HCT116 (cell line): ENCODE data around the gene NPS. TPM values are rescaled to one million over a fixed set of nuclear protein-coding genes. Genes with fewer than 3 reads are reported as not detected.

ENCODE experiments used
- ATAC-seq: fragments of 200-7000 bp; cut with Tn5 transposase; 2 replicates; pipeline ENCODE4 v1.9.1; 2020; ENCODE audit warnings: mild to moderate bottlenecking, moderate library complexity
- BruUV-seq: library from RNA; stranded (reverse); fragments of 400-500 nt; replicated peaks from 2 replicates; lab custom pipeline; 2021; lab: Mats Ljungman, UMichigan
- CTCF ChIA-PET: fragments of 300-600 bp; sonication (Branson Sonifier 250); formaldehyde crosslinking; loops from one replicate; lab custom pipeline; 2021; ENCODE audit warnings: antibody characterized with exemption; lab: Charles Lee
- POLR2A ChIA-PET: fragments of 300-600, 350-600 bp; sonication (Branson Sonifier 250); formaldehyde crosslinking; loops from one replicate; lab custom pipeline; 2021; ENCODE audit warnings: antibody characterized with exemption; lab: Charles Lee
- RAD21 ChIA-PET, 2 experiments: fragments of 300-600 bp; sonication (Branson Sonifier 250); formaldehyde crosslinking; loops; one replicate each; lab custom pipeline; 2023; ENCODE audit warnings: low total read pairs in 2 of 2; ENCODE audit not compliant: uncharacterized antibody in 2 of 2, unreplicated experiment in 2 of 2, low non-redundant PET in 1 of 2; lab: Charles Lee
- DNase-seq: peaks from one replicate; pipeline ENCODE4 v3.0.0-alpha.2; 2010; ENCODE audit warnings: low read depth, low spot score
- H2AFZ ChIP-seq: fragments of 200-600 bp; shearing (Covaris generic), sonication (generic); 2 replicates; pipeline ENCODE4 v1.6.1; 2017; ENCODE audit warnings: low read depth, mixed run types, mixed read lengths, antibody characterized with exemption, low read length; ENCODE audit not compliant: poor library complexity, severe bottlenecking
- H3K27ac ChIP-seq: 2 replicates; pipeline ENCODE4 v1.5.1; 2012; ENCODE audit warnings: low read depth, low read length
- H3K27me3 ChIP-seq: fragments of 200-600 bp; sonication (generic); 2 replicates; pipeline ENCODE4 v1.6.1; 2016; ENCODE audit warnings: mixed run types, low read length, mixed read lengths; ENCODE audit not compliant: insufficient read depth
- H3K36me3 ChIP-seq, 2 experiments: fragments of 200-500 bp in 1 of 2; fragments of 200-600 bp in 1 of 2; sonication (Bioruptor generic) in 1 of 2; sonication (generic) in 1 of 2; 2 replicates each; pipeline versions ENCODE4 v1.5.1 to v1.6.1; 2014 to 2016; ENCODE audit warnings: low read length in 2 of 2, inconsistent platforms in 1 of 2, mixed read lengths in 1 of 2, mixed run types in 1 of 2; ENCODE audit not compliant: insufficient read depth in 2 of 2, control insufficient read depth in 1 of 2
- H3K4me1 ChIP-seq, 2 experiments: fragments of 200-600 bp in 1 of 2; sonication (generic) in 1 of 2; 2 replicates each; pipeline versions ENCODE4 v1.5.1 to v1.6.1; 2012 to 2017; ENCODE audit warnings: low read length in 2 of 2, inconsistent platforms in 1 of 2, mild to moderate bottlenecking in 1 of 2, mixed read lengths in 1 of 2, mixed run types in 1 of 2, moderate library complexity in 1 of 2; ENCODE audit not compliant: insufficient read depth in 2 of 2, control insufficient read depth in 1 of 2
- H3K4me2 ChIP-seq: fragments of 200-600 bp; sonication (generic); 2 replicates; pipeline ENCODE4 v1.6.1; 2017; ENCODE audit warnings: mixed run types, low read length, mixed read lengths
- H3K4me3 ChIP-seq, 2 experiments: fragments of 200-600 bp in 1 of 2; sonication (generic) in 1 of 2; replicated peaks in 1 of 2; 2 replicates each; pipeline ENCODE4 v1.5.1; 2011 to 2016; ENCODE audit warnings: low read length in 2 of 2, control low read depth in 1 of 2, low read depth in 1 of 2, mild to moderate bottlenecking in 1 of 2, mixed read lengths in 1 of 2, mixed run types in 1 of 2
- H3K79me2 ChIP-seq: fragments of 200-600 bp; sonication (generic); 2 replicates; pipeline ENCODE4 v1.6.1; 2017; ENCODE audit warnings: mild to moderate bottlenecking, mixed run types, low read length, moderate library complexity, mixed read lengths; ENCODE audit not compliant: insufficient read depth
- H3K9ac ChIP-seq: fragments of 200-600 bp; sonication (generic); 2 replicates; pipeline ENCODE4 v1.6.1; 2016; ENCODE audit warnings: low read length, mixed read lengths
- H3K9me2 ChIP-seq: fragments of 200-600 bp; sonication (generic), shearing (Covaris generic); 2 replicates; pipeline ENCODE4 v1.6.1; 2017; ENCODE audit warnings: mixed run types, mild to moderate bottlenecking, moderate library complexity; ENCODE audit not compliant: insufficient read depth
- H3K9me3 ChIP-seq, 2 experiments: fragments of 200-500 bp in 1 of 2; fragments of 200-600 bp in 1 of 2; sonication (Bioruptor generic) in 1 of 2; sonication (generic) in 1 of 2; 2 replicates each; pipeline ENCODE4 v1.6.1; 2014 to 2017; ENCODE audit warnings: low read length in 2 of 2, mixed read lengths in 2 of 2, inconsistent platforms in 1 of 2, low read depth in 1 of 2, mild to moderate bottlenecking in 1 of 2, mixed run types in 1 of 2, moderate library complexity in 1 of 2; ENCODE audit not compliant: control insufficient read depth in 1 of 2, insufficient read depth in 1 of 2
- H4K20me1 ChIP-seq: fragments of 200-600 bp; sonication (generic), shearing (Covaris generic); 2 replicates; pipeline ENCODE4 v1.6.1; 2017; ENCODE audit warnings: mixed run types, mild to moderate bottlenecking, moderate library complexity; ENCODE audit not compliant: insufficient read depth
- ATF3 ChIP-seq: IDR thresholded peaks from 2 replicates; pipeline ENCODE4 v1.6.1; 2012
- CBX3 ChIP-seq: IDR thresholded peaks from 2 replicates; pipeline ENCODE4 v1.6.1; 2012; ENCODE audit warnings: low read depth
- CEBPB ChIP-seq: IDR thresholded peaks from 2 replicates; pipeline ENCODE4 v1.6.1; 2012; ENCODE audit warnings: low read depth
- CTCF ChIP-seq, 3 experiments: fragments of 200-600 bp in 1 of 3; sonication (generic) in 1 of 3; IDR thresholded peaks in 2 of 3; conservative IDR thresholded peaks in 1 of 3; 2 replicates each; pipeline ENCODE4 v1.5.1; 2012 to 2017; ENCODE audit warnings: low read depth in 2 of 3, low read length in 2 of 3, antibody characterized with exemption in 1 of 3, borderline replicate concordance in 1 of 3, control low read depth in 1 of 3, mild to moderate bottlenecking in 1 of 3, mixed read lengths in 1 of 3, mixed run types in 1 of 3, moderate library complexity in 1 of 3; ENCODE audit not compliant: insufficient read depth in 1 of 3
- EGR1 ChIP-seq: IDR thresholded peaks from 2 replicates; pipeline ENCODE4 v1.6.1; 2012; ENCODE audit warnings: low read depth
- ELF1 ChIP-seq: IDR thresholded peaks from 2 replicates; pipeline ENCODE4 v1.6.1; 2012; ENCODE audit warnings: low read depth, borderline replicate concordance
- EZH2 ChIP-seq: fragments of 200-600 bp; sonication (generic); IDR thresholded peaks from 2 replicates; pipeline ENCODE4 v1.6.1; 2017; ENCODE audit warnings: antibody characterized with exemption, mixed run types
- EZH2phosphoT487 ChIP-seq: fragments of 200-600 bp; IDR thresholded peaks from 2 replicates; pipeline ENCODE4 v1.6.1; 2018; ENCODE audit warnings: antibody characterized with exemption, borderline replicate concordance
- FOSL1 ChIP-seq: IDR thresholded peaks from 2 replicates; pipeline ENCODE4 v1.6.1; 2012; ENCODE audit warnings: low read depth
- JUND ChIP-seq: IDR thresholded peaks from 2 replicates; pipeline ENCODE4 v1.6.1; 2012
- POLR2A ChIP-seq: IDR thresholded peaks from 2 replicates; pipeline ENCODE4 v1.7.0; 2011; ENCODE audit warnings: borderline replicate concordance; ENCODE audit not compliant: insufficient read depth, insufficient read length; ENCODE audit errors: extremely low read depth
- POLR2AphosphoS5 ChIP-seq: IDR thresholded peaks from 2 replicates; pipeline ENCODE4 v1.6.1; 2011; ENCODE audit warnings: mild to moderate bottlenecking, low read depth, low read length, moderate library complexity
- RAD21 ChIP-seq: IDR thresholded peaks from 2 replicates; pipeline ENCODE4 v1.6.1; 2012; ENCODE audit warnings: low read depth, mild to moderate bottlenecking
- SIN3A ChIP-seq: IDR thresholded peaks from 2 replicates; pipeline ENCODE4 v1.6.1; 2012; ENCODE audit warnings: low read depth
- SP1 ChIP-seq: IDR thresholded peaks from 2 replicates; pipeline ENCODE4 v1.6.1; 2012; ENCODE audit warnings: low read depth
- SRF ChIP-seq: IDR thresholded peaks from 2 replicates; pipeline ENCODE4 v1.6.1; 2012; ENCODE audit warnings: low read depth
- TCF7L2 ChIP-seq: IDR thresholded peaks from 2 replicates; pipeline ENCODE4 v1.7.0; 2011; ENCODE audit warnings: borderline replicate concordance, inconsistent platforms; ENCODE audit not compliant: insufficient read depth, insufficient read length; ENCODE audit errors: extremely low read depth
- YY1 ChIP-seq: IDR thresholded peaks from 2 replicates; pipeline ENCODE4 v1.6.1; 2011; ENCODE audit warnings: low read length, low read depth, moderate library complexity, mild to moderate bottlenecking; ENCODE audit not compliant: insufficient replicate concordance; ENCODE audit errors: extremely low read depth
- ZFX ChIP-seq: fragments of 450-650 bp; IDR thresholded peaks from 2 replicates; pipeline ENCODE4 v1.6.1; 2017
- ZNF274 ChIP-seq: fragments of 200-500 bp; sonication (Bioruptor generic); IDR thresholded peaks from 2 replicates; pipeline ENCODE4 v1.6.1; 2014; ENCODE audit warnings: mild to moderate bottlenecking, low read depth, low read length, inconsistent platforms
- intact Hi-C: fragments of 100-400 bp; cut with micrococcal nuclease; formaldehyde crosslinking; loops from 2 replicates; pipeline ENCODE4 v1.10.0; 2022
- total RNA-seq: library from RNA; stranded (reverse); gene quantifications from one replicate; pipeline ENCODE4 v1.2.1, GENCODE V29; 2021; ENCODE audit not compliant: unreplicated experiment

Gene NPS
- total RNA-seq, 1 experiment from 2014 or later: not detected

- H3K27me3 ChIP-seq: peaks cover 41% of the 10 kb centered on the region
- TF ChIP-seq POLR2A: no peak
- no peak for TF ChIP-seq FOSL1
- no peak for TF ChIP-seq SRF
- TF ChIP-seq POLR2AphosphoS5: no peak
- TF ChIP-seq ZFX: no peak
- TF ChIP-seq EGR1: no peak
- no peak for TF ChIP-seq TCF7L2
- no peak for TF ChIP-seq ATF3
- no peak for TF ChIP-seq EZH2phosphoT487
- TF ChIP-seq RAD21: no peak
- TF ChIP-seq YY1: no peak
- no peak for TF ChIP-seq JUND
- TF ChIP-seq CEBPB: no peak
- TF ChIP-seq SP1: no peak
- TF ChIP-seq CTCF (IDR thresholded peaks at IDR 0.05 in 2 of 3, conservative IDR thresholded peaks at IDR 0.05 in 1 of 3; ENCODE audit: borderline replicate concordance in 1 of 3, insufficient read depth in 1 of 3, low read depth in 2 of 3, low read length in 2 of 3): no peak
- no peak for TF ChIP-seq CBX3
- no peak for TF ChIP-seq ELF1
- TF ChIP-seq ZNF274: no peak
- TF ChIP-seq EZH2: no peak
- TF ChIP-seq SIN3A: no peak
- no peaks in the 10 kb centered on the region for H3K9me3 ChIP-seq
- H3K9me2 ChIP-seq: no peaks in the 10 kb centered on the region
- H3K9ac ChIP-seq: no peak overlapping the region
- RAD21 ChIA-PET: interaction anchor here in 1 of 2 experiments (0.7 kb wide), 1 partner anchor 224 kb away, joined by 3 read pairs; no protein-coding TSS in a partner anchor
- H3K4me2 ChIP-seq: no peak overlapping the region
- no peaks in the 10 kb centered on the region for H3K79me2 ChIP-seq
- POLR2A ChIA-PET: no interaction called here
- no peaks in the 10 kb centered on the region for H3K4me1 ChIP-seq
- no peak overlapping the region for H3K27ac ChIP-seq
- no peak overlapping the region for H3K4me3 ChIP-seq
- H2AFZ ChIP-seq: no peak overlapping the region
- no TSS peak for BruUV-seq
- CTCF ChIA-PET: no interaction called here
- H4K20me1 ChIP-seq: no peaks in the 10 kb centered on the region; the same call in 1 of the 2 replicates
- intact Hi-C loops: no loop called here
- no peaks in the 10 kb centered on the region for H3K36me3 ChIP-seq
- DNase-seq: no peak
- ATAC-seq: no peak
Measured at GRCh38 chr10:127585519-127586023, 36.5 kb downstream of the NPS start.
